ENCODE results near the gene RUNDC1.

Gene RUNDC1

GRCh38 chr17:42980274-42980765 is at the start of gene RUNDC1:
RUNDC1 (plus strand) TSS chr17:42980565; CDS start chr17:42980577, 12 bp downstream.
- Histone ChIP-seq H3K27me3 (no peaks in the 10 kb centered on the region), H4K20me1 (peaks cover 0 to 20% (median 5%) of the 10 kb centered on the region in 11 experiments; a peak in 8 of 22 replicates), H3K36me3 (peaks cover 0 to 10% (median 0%) of the 10 kb centered on the region in 11 experiments; a peak in 3 of 22 replicates), H3K9ac (peak within 1 kb of the TSS; percentile 80 to 93 (median 84)), H3K4me1 (peaks cover 55 to 71% (median 65%) of the 10 kb centered on the region in 10 experiments), H3K27ac (peak within 1 kb of the TSS; percentile 55 to 88 (median 80)), H3K4me2 (peak within 1 kb of the TSS; percentile 89 to 99 (median 95)), H3K9me3 (replicated peaks in 1 of 11) (no peaks in the 10 kb centered on the region), H3K4me3 (peak within 1 kb of the TSS; percentile 89 to 100 (median 97))
- TF ChIP-seq Cebpa-rat (IDR thresholded peaks at IDR 0.05): no peak

- Histone ChIP-seq H3K4me2 (no peak overlapping the region), H3K27ac (no peak overlapping the region), H3K27me3 (no peaks in the 10 kb centered on the region), H3K4me3 (no peak overlapping the region), H4K20me1 (no peaks in the 10 kb centered on the region), H3K36me3 (no peaks in the 10 kb centered on the region), H3K9ac (peak overlapping the region in 1 of 11 experiments; percentile 7; a peak in 1 of 22 replicates), H3K9me3 (replicated peaks in 1 of 11) (no peaks in the 10 kb centered on the region), H3K4me1 (no peaks in the 10 kb centered on the region)
- no peak for TF ChIP-seq Cebpa-rat (IDR thresholded peaks at IDR 0.05)
Measured at GRCh38 chr17:42937712-42938596, 42.4 kb upstream of the RUNDC1 start.

GRCh38 chr17:42944211-42944610 is 36.2 kb upstream of the RUNDC1 start:
- Histone ChIP-seq H3K27me3 (no peaks in the 10 kb centered on the region), H3K4me3 (no peak overlapping the region), H3K27ac (no peak overlapping the region), H3K4me2 (no peak overlapping the region), H4K20me1 (no peaks in the 10 kb centered on the region), H3K9me3 (replicated peaks in 1 of 11) (no peaks in the 10 kb centered on the region), H3K36me3 (peaks cover 12 to 26% (median 16%) of the 10 kb centered on the region in 11 experiments; a peak in 21 of 22 replicates), H3K9ac (no peak overlapping the region), H3K4me1 (no peaks in the 10 kb centered on the region)
- no peak for TF ChIP-seq Cebpa-rat (IDR thresholded peaks at IDR 0.05)

- no peak for TF ChIP-seq Cebpa-rat (IDR thresholded peaks at IDR 0.05)
- Histone ChIP-seq H3K9me3 (replicated peaks in 1 of 11) (no peaks in the 10 kb centered on the region), H3K4me3 (no peak overlapping the region), H3K9ac (no peak overlapping the region), H3K27ac (no peak overlapping the region), H3K27me3 (no peaks in the 10 kb centered on the region), H3K36me3 (peaks cover 37 to 52% (median 42%) of the 10 kb centered on the region in 11 experiments), H4K20me1 (no peaks in the 10 kb centered on the region; a peak in 1 of 22 replicates), H3K4me1 (no peaks in the 10 kb centered on the region), H3K4me2 (no peak overlapping the region)
Measured at GRCh38 chr17:42946812-42947211, 33.6 kb upstream of the RUNDC1 start.

- H3K36me3 ChIP-seq: peaks cover 71 to 86% (median 76%) of the 10 kb centered on the region in 11 experiments
Measured at GRCh38 chr17:42950044-42950783, 30.2 kb upstream of the RUNDC1 start.

GRCh38 chr17:42953669-42954068 is 26.7 kb upstream of the RUNDC1 start:
- no peak overlapping the region for H3K27ac ChIP-seq
- no peaks in the 10 kb centered on the region for H3K27me3 ChIP-seq
- H3K36me3 ChIP-seq: peaks cover 89 to 100% (median 97%) of the 10 kb centered on the region in 11 experiments
- no peak overlapping the region for H3K4me3 ChIP-seq
- no peak overlapping the region for H3K9ac ChIP-seq
- H3K9me3 ChIP-seq (replicated peaks in 1 of 11): no peaks in the 10 kb centered on the region
- no peaks in the 10 kb centered on the region for H3K4me1 ChIP-seq
- peaks cover 0 to 8% (median 0%) of the 10 kb centered on the region in 11 experiments; a peak in 4 of 22 replicates for H4K20me1 ChIP-seq
- no peak for TF ChIP-seq Cebpa-rat (IDR thresholded peaks at IDR 0.05)
- no peak overlapping the region for H3K4me2 ChIP-seq

More at GRCh38 chr17:42950044-42950783, 30.2 kb upstream of the RUNDC1 start:
- no peak for TF ChIP-seq Cebpa-rat (IDR thresholded peaks at IDR 0.05)
- Histone ChIP-seq H3K27ac (no peak overlapping the region), H3K27me3 (no peaks in the 10 kb centered on the region), H3K4me1 (no peaks in the 10 kb centered on the region), H3K4me2 (no peak overlapping the region), H4K20me1 (peaks cover 0 to 8% (median 0%) of the 10 kb centered on the region in 11 experiments; a peak in 3 of 22 replicates), H3K9ac (no peak overlapping the region), H3K9me3 (replicated peaks in 1 of 11) (no peaks in the 10 kb centered on the region), H3K4me3 (no peak overlapping the region)

GRCh38 chr17:42964161-42964932 is 16.0 kb upstream of the RUNDC1 start, which contains the start of gene AARSD1:
AARSD1 (minus strand) TSS chr17:42964454; CDS start chr17:42964440, 14 bp downstream.
- peak within 1 kb of the TSS; percentile 63 to 85 (median 80) for H3K27ac ChIP-seq
- peaks cover 29 to 39% (median 36%) of the 10 kb centered on the region in 11 experiments for H3K36me3 ChIP-seq
- H3K4me3 ChIP-seq: peak within 1 kb of the TSS; percentile 68 to 88 (median 75)
- TF ChIP-seq Cebpa-rat (IDR thresholded peaks at IDR 0.05): no peak
- H3K9me3 ChIP-seq (replicated peaks in 1 of 11): no peaks in the 10 kb centered on the region
- H3K4me1 ChIP-seq: peaks cover 32 to 44% (median 35%) of the 10 kb centered on the region in 10 experiments
- peak within 1 kb of the TSS; percentile 76 to 90 (median 87) for H3K4me2 ChIP-seq
- no peaks in the 10 kb centered on the region for H3K27me3 ChIP-seq
- no peaks in the 10 kb centered on the region for H4K20me1 ChIP-seq
- H3K9ac ChIP-seq: peak within 1 kb of the TSS; percentile 75 to 87 (median 84)

- TF ChIP-seq Cebpa-rat (IDR thresholded peaks at IDR 0.05): no peak
- Histone ChIP-seq H3K9me3 (replicated peaks in 1 of 11) (no peaks in the 10 kb centered on the region), H4K20me1 (no peaks in the 10 kb centered on the region), H3K4me1 (peaks cover 31 to 47% (median 38%) of the 10 kb centered on the region in 10 experiments), H3K4me3 (no peak overlapping the region), H3K36me3 (peaks cover 0 to 3% (median under 1%) of the 10 kb centered on the region in 11 experiments; a peak in 9 of 22 replicates), H3K9ac (0 out of 22 replicates have a peak overlapping the region, but pooled peaks of 1 of the 11 experiments have one; percentile 16), H3K27me3 (no peaks in the 10 kb centered on the region), H3K4me2 (peak overlapping the region in 8 of 11 experiments; percentile 3 to 46 (median 19); a peak in 5 of 22 replicates), H3K27ac (peak overlapping the region in 2 of 11 experiments; percentile 65 to 69; a peak in 3 of 22 replicates)
Measured at GRCh38 chr17:42967925-42968324, 12.4 kb upstream of the RUNDC1 start.

Measured in BLaER1 treated with 17β-estradiol and CSF1 and Interleukin-3, amounts not matched to agents 10 nM and 100 nM (cell line).